Activated CD8-positive, alpha-beta memory T cell treated with anti-CD3 and anti-CD28 coated beads for 4 hours (primary cell): ENCODE data around the gene DNAAF5.
A peak's percentile ranks its signal among the peaks of the same experiment; 100 is the strongest.

Source experiments
- DNase-seq, 2 donors: peaks; one replicate each; pipeline ENCODE4 v3.0.0-alpha.2; 2020; ENCODE audit warnings: low read depth in 2 of 2

DNAAF5 gene

DNA sequence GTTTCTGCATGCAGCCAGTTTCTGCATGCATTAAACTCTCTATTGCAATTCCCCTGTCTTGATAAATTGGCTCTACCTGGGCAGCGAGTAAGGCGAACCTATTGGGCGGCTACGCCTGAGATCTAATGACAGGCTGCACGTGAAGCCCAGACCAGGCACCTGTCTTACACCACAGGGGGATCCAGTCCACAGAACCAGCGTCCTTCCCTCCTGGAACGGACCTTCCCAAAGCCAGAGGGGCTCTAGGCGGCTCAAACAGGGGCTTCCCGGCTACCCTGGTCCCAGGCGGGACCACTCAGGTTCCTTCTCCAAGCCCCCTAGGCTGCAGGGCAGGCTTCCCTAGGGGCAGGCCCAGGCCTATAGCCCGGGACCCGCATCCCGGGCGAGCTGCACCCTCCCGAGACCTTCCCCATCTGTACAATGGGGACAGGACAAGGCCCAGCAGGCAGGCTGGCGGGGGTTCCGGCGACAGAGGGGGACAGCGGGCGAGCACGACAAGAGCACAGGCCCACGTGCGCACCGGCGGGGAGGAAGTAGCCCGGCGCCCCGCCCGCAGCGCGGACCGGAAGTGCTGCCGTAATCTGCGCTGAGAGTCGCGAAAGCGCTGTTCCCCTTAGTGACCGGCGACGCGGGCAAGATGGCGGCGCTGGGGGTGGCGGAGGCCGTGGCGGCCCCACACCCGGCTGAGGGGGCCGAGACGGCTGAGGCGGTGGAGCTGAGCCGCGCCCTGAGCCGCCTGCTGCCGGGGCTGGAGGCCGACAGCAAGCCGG, at the start of gene DNAAF5:
TSS of gene DNAAF5 (plus strand) at position 616 of the 770 bp plus-strand sequence. CDS start at position 638, 22 bp downstream.
- peak; percentile 73 to 75 for DNase-seq

DNA sequence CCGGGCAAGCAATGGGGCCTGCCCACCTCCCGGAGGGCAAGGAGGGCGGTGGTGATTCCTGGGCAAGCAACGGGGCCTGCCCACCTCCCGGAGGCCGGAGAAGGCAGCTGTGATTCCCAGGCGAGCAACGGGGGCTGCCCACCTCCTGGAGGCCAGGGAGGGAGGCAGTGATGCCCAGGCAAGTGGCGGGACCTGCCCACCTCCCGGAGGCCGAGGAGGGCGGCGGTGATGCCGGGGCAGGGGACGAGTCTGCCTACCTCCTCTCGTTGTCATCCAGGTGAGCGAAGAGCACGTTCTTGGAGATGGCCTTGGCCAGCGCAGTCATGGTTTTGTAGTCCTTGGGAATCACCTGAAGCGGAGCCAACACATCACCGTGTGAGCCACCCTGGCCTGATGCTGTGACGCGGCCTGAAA, 49.5 kb upstream of the DNAAF5 start:
- no peak for DNase-seq

DNA sequence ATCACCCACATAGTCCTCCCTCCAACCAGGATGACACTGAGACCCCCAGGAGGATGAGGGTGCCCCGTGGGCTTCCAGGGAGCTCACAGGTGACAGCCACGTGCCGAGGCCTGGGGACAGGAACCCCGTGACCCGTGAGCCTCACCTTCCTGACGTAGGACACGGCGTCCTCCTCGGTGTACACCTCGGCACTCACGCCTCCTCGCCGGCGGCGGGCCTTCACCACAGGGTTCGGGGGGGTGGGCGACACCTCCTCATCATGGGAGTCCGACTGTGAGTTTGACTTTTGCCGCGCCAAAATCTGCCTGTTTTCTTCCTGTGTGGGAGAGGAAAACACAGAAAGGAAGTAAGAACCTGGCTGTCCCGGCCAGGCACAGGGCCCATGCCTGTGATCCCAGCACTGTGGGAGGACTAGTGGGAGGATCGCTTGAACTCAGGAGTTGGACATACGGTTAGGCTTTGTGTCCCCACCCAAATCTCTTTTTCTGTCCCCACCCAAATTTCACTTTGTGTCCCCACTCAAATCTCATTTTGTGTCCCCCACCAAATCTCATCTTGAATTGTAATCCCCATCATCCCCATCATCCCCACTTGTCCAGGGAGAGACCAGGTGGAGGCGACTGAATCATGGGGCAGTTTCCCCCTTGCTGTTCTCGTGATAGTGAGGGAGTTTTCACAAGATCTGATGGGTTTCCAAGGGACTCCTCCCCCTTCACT, 45.9 kb upstream of the DNAAF5 start:
- DNase-seq, result no peak

DNA sequence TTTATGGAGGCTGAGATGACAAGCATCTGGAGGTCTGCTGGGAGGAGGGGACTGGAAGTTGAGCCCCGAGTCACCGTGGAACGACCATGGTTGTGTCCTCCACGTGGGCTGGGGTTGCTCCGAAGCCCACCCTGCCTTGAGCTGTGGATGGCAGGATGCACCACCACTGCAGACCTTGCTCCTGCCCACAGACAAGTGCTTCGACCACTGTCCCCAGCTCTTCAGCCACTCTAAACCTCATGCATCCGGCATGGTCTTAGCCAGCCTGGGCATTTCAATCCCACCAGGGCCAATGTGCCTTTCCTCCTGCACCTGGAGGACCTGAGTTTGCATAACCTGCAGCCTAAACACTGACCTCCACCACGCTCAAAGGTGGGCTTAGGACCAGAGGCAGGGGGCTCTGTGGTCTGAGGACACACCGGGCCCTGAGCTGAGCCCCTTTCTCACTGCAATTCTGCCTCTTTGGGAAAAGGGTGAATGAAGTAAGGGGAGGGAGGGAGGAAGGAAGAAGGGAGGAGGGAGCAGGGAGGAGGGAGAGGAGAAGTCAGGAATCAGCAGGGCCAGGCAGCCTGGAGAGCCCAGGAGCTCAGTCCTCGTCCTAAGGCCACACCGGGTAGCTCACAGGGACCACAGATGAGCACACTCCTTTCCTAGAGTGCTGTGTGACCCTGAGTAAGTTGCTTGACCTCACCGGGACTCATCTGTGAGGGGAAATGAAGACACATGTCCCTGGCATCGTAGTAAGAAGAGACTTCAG, 44.8 kb upstream of the DNAAF5 start:
- DNase-seq, result no peak

GRCh38 chr7:682810-683209, 43.7 kb upstream of the DNAAF5 start:
- DNase-seq, result no peak

DNA sequence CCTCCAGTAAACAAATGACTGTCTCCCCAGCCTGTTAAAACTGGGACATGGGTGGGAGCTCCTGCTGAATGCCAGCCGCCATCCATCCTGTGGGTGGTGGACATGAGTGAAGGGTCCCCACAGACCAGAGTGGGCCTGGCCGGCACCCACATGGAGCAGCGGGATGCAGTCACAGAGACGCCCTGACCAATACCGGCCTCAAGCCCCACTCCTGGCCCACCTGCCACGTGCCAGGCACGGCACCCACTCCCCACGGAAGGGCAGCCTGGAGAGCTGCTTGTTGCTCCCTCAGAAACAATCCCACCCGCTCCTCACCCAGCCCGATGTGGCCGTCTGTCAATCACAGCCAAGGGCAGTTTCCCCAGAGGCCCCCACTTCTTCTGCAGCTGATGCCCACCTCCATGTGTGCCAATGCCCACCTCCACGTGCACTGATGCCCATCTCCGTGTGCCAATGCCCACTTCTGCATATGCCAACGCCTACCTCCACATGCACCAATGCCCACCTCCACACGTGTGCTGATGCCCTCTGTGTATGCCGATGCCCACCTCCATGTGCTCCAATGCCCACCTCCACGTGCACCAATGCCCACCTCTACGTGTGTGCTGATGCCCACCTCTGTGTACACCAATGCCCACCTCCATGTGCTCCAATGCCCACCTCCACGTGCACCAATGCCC, 42.8 kb upstream of the DNAAF5 start:
- DNase-seq, result no peak

GRCh38 chr7:684416-684815, 42.1 kb upstream of the DNAAF5 start:
- DNase-seq, result no peak

DNA sequence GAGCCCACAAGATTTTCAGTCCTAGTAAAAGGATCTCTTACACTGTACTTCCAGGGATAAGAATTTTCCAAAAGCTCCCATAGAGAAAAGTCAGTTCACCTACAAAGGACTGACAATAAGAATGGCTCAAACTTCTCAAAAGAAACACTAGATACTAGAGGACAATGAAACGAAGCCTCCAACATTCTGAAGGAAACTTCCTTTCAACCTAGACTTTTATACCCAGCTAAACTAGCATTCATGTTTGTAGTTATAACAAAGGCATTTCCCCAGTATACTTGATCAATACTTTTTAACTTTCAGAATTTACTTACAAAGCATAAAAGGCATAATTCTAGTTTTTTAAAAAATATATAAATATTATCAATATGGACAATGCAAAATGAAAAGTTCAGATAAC, 41.0 kb upstream of the DNAAF5 start:
- DNase-seq, result no peak

GRCh38 chr7:690478-691360, 35.8 kb upstream of the DNAAF5 start:
- no peak for DNase-seq

DNA sequence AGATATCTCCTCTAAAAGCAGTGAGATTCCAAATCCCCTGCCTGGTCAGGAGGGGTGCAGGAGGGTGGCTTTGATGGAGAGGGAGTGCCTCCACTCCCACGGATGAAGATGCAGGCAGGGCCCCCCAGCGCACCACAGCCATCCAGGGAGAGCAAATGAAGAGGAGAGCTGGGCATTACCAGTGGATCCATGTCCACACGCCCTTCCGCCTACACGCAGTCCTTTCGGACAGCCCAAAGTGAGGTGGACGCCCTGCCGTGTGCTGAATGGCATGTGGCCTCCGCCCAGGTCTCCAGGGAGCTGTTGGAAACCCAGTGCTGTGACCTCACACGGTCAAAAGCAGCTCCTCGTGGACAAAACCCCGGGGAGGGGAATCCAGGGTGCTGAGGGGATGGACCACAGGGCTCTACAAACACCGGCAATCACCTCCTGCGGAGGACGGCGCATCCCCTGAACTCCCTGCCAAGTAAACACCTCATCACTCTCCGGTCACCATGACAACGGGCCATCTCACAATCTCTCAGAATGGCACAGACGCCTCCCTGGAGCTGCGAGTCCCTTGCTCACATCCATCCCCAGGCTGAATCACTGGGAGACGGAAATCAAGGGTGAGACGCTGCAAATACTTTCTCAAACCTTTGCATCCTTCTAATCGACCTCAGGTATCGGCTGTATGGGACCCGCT, 35.0 kb upstream of the DNAAF5 start:
- DNase-seq, result no peak

DNA sequence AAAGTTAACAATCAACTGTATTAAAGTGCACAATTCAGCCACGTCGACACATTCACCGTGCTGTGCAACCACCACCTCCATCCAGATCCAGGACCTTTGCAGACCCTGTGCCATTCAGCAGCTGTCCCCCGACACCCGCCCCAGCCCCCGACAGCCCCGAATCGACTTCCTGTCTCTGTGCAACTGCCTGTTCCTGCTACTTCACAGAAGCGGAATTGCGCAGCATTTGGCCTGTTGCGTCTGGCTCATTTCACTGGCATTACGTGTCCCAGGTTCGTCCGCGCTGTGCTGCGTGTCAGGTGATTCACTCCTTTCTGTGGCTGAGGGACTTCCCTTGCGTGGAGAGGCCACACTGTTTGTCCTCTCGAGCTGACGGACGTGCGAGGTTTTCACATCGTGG, 33.2 kb upstream of the DNAAF5 start:
- no peak for DNase-seq

DNA sequence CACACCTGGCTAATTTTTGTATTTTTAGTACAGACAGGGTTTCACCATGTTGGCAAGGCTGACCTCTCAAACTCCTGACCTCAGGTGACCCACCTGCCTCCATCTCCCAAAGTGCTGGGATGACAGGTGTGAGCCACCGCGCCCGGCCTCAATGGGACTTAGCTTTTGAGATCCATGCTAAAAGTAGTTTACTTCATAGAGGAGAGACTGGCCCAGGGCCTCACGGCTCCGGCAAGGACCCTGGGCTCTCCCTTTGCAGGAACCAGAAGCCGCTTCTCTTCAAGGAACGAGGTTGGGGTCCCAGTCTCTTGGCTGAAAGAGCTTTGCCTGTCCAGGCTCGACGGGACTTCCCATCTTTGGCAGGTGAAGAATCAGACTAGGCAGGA, 30.1 kb upstream of the DNAAF5 start:
- DNase-seq, result no peak

- no peak for DNase-seq
Observed at GRCh38 chr7:696812-697551, 29.5 kb upstream of the DNAAF5 start.

- no peak for DNase-seq
Observed at GRCh38 chr7:698515-699475, 27.7 kb upstream of the DNAAF5 start.

- no peak for DNase-seq
Observed at GRCh38 chr7:699476-700170, 26.9 kb upstream of the DNAAF5 start.

- DNase-seq, result no peak
Observed at GRCh38 chr7:701086-701671, 25.3 kb upstream of the DNAAF5 start.

GRCh38 chr7:703049-703448, 23.4 kb upstream of the DNAAF5 start:
- DNase-seq, result no peak

DNA sequence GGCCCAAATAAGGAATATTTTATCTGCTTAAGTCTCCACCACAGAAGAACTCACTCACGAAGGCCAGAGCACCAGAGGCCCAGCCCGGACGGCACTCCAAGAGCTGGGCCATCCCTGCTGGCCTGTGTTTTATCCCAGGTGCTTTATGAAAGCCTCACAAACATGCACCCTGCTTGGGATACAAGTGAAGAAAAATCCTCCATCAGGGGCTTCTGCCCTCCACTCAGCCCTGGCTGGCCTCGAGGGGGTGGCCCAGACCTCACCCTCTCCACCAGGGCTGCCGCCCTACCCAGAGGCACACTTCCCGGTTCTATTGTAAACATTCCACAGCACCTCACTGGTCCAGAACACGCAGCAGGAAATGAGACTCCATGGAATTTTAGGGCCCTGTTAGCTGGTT, 19.8 kb upstream of the DNAAF5 start:
- no peak for DNase-seq
